Measurements from ENCODE around the gene TLX3. TPM values are rescaled to one million over a fixed set of nuclear protein-coding genes. Genes with fewer than 3 reads are reported as not detected.
A peak's percentile ranks its signal among the peaks of the same experiment; 100 is the strongest.

The TLX3 gene
- total and polyA plus RNA-seq, 2 of the 8 experiments (the other 6 are each of a cell fraction or from before 2014, with no cell fraction given): not detected

GRCh38 chr5:171313481-171314206 lies 4.6 kb downstream of the TLX3 start:
- Histone ChIP-seq H4K91ac (replicated peaks; ENCODE audit: insufficient read length, low read length) (no peak overlapping the region), H3K56ac (replicated peaks; ENCODE audit: insufficient read length, low read depth, low read length) (no peak overlapping the region), H2BK20ac (ENCODE audit: low read length) (no peak overlapping the region), H4K5ac (ENCODE audit: insufficient read length, low read depth, low read length) (no peak overlapping the region), H2BK120ac (replicated peaks; ENCODE audit: low read depth, low read length) (no peak overlapping the region), H4K8ac (ENCODE audit: extremely low read depth, insufficient read depth, low read length) (no peak overlapping the region), H3K79me2 (ENCODE audit: control insufficient read depth in 1 of 2, insufficient read depth in 2 of 2, low read length in 2 of 2) (no peaks in the 10 kb centered on the region), H3K9me3 (ENCODE audit: insufficient read depth in 2 of 2, low read depth in 1 of 2, low read length in 1 of 2) (no peaks in the 10 kb centered on the region; a peak in 1 of 4 replicates), H3K4ac (replicated peaks; ENCODE audit: insufficient read length, low read depth, low read length) (no peak overlapping the region), H3K9ac (replicated peaks in 1 of 4; ENCODE audit: extremely low read depth in 1 of 4, low read depth in 3 of 4, low read length in 3 of 4) (no peak overlapping the region), H2AK5ac (ENCODE audit: low read depth, low read length) (no peak overlapping the region), H3K14ac (ENCODE audit: insufficient read length) (no peak overlapping the region), H2BK5ac (ENCODE audit: low read depth, low read length) (no peak overlapping the region), H3K4me1 (replicated peaks in 1 of 4; ENCODE audit: control insufficient read depth in 3 of 4, insufficient read depth in 4 of 4, low read length in 3 of 4) (peaks cover 0 to 39% (median 23%) of the 10 kb centered on the region in 4 experiments; a peak in 6 of 7 replicates), H3K23me2 (ENCODE audit: low read depth, low read length) (peaks cover 2% of the 10 kb centered on the region; the same call in 1 of the 2 replicates), H3K23ac (ENCODE audit: insufficient read length) (no peak overlapping the region), H2BK15ac (ENCODE audit: low read length) (no peak overlapping the region), H3K4me2 (ENCODE audit: insufficient read depth in 1 of 2, low read depth in 2 of 2, low read length in 2 of 2) (peak overlapping the region; percentile 22 to 55; a peak in 3 of 4 replicates), H2BK12ac (ENCODE audit: low read depth, low read length) (no peak overlapping the region), H3K27me3 (replicated peaks in 1 of 4; ENCODE audit: control insufficient read depth in 3 of 4, extremely low read depth in 1 of 4, insufficient read depth in 3 of 4, low read length in 3 of 4) (peaks cover 94 to 100% (median 99%) of the 10 kb centered on the region in 4 experiments), H4K20me1 (replicated peaks in 1 of 2; ENCODE audit: control insufficient read depth in 1 of 2, insufficient read depth in 2 of 2, low read length in 2 of 2) (peaks cover 16 to 39% of the 10 kb centered on the region in 2 experiments), H3K36me3 (ENCODE audit: control insufficient read depth in 2 of 4, insufficient read depth in 4 of 4, low read length in 3 of 4) (peaks cover 0 to 24% (median 0%) of the 10 kb centered on the region in 4 experiments; a peak in 1 of 8 replicates), H3K79me1 (ENCODE audit: low read depth, low read length) (no peaks in the 10 kb centered on the region), H3K27ac (ENCODE audit: low read depth, low read length) (no peak overlapping the region), H2AFZ (ENCODE audit: low read length) (no peak overlapping the region), H3K4me3 (ENCODE audit: extremely low read depth in 1 of 4, insufficient read depth in 2 of 4, low read depth in 3 of 4, low read length in 4 of 4) (no peak overlapping the region; a peak in 1 of 8 replicates), H3K18ac (ENCODE audit: extremely low read depth, low read length) (no peak overlapping the region)
- TF ChIP-seq BCL11A (IDR thresholded peaks at IDR 0.05; ENCODE audit: low read depth in 2 of 2, low read length in 2 of 2) (no peak), EZH2 (IDR thresholded peaks at IDR 0.05; ENCODE audit: low read depth, low read length, severe bottlenecking) (peak; percentile 79), TCF12 (IDR thresholded peaks at IDR 0.05; ENCODE audit: low read depth, low read length) (no peak), FOSL1 (IDR thresholded peaks at IDR 0.05; ENCODE audit: insufficient read depth, low read depth, low read length) (no peak), CTBP2 (IDR thresholded peaks at IDR 0.05; ENCODE audit: borderline replicate concordance, insufficient read depth, insufficient read length, low read length) (peak; percentile 85), PHF8 (conservative IDR thresholded peaks at IDR 0.05; ENCODE audit: low read depth, low read length) (no peak), CHD2 (IDR thresholded peaks at IDR 0.05; ENCODE audit: low read length) (no peak), TAF1 (IDR thresholded peaks at IDR 0.05; ENCODE audit: low read depth, low read length) (no peak), GABPA (IDR thresholded peaks at IDR 0.05; ENCODE audit: borderline replicate concordance, insufficient read depth, low read length) (no peak), RFX5 (IDR thresholded peaks at IDR 0.05; ENCODE audit: borderline replicate concordance, low read depth, low read length) (no peak), RNF2 (IDR thresholded peaks at IDR 0.05; ENCODE audit: borderline replicate concordance, low read depth, low read length, missing control alignments, poor library complexity, severe bottlenecking) (peak; percentile 95), SUZ12 (IDR thresholded peaks at IDR 0.05; ENCODE audit: low read length) (peak; percentile 88)
- FAIRE-seq: no peak
- DNase-seq (ENCODE audit: low read depth in 1 of 2, low spot score in 2 of 2): no peak
- 11% methylated on average over 37 of the region's 37 CpGs; no CpG with 5 or more reads in 1 of the 2 experiments for WGBS, 2 experiments (ENCODE audit: extremely low coverage in 1 of 2, insufficient coverage in 1 of 2, insufficient read length in 1 of 2, insufficient replicate concordance in 2 of 2, low coverage in 1 of 2, low lambda C conversion rate in 2 of 2, missing lambda C conversion rate in 1 of 2)
- CTCF ChIA-PET (ENCODE audit: partially characterized antibody): no interaction called here
- POLR2A ChIA-PET (ENCODE audit: partially characterized antibody): no interaction called here

Data from H1 (cell line).